Endothelial cell of umbilical vein (primary cell): ENCODE results near the gene MRGPRF. TPM values are rescaled to one million over a fixed set of nuclear protein-coding genes. Genes with fewer than 3 reads are reported as not detected.

Experiments used
- BruUV-seq: library from RNA; stranded (reverse); fragments of 400-500 nt; replicated peaks from 2 replicates; lab custom pipeline; 2021; lab: Mats Ljungman, UMichigan
- CTCF ChIA-PET: fragments of 300-600, 350-600 bp; sonication (Branson Sonifier 250); formaldehyde crosslinking; loops from one replicate; lab custom pipeline; 2021; ENCODE audit warnings: antibody characterized with exemption, inconsistent platforms; lab: Charles Lee
- POLR2A ChIA-PET: fragments of 300-600, 350-600 bp; sonication (Branson Sonifier 250); formaldehyde crosslinking; loops from one replicate; lab custom pipeline; 2021; ENCODE audit warnings: antibody characterized with exemption, inconsistent platforms; lab: Charles Lee
- DNase-seq: peaks from one replicate; pipeline ENCODE4 v3.0.0-alpha.2; 2011; ENCODE audit warnings: low read depth, low spot score
- FAIRE-seq: peaks from 2 replicates; lab custom pipeline; 2011; peaks lifted over from hg19 to GRCh38; lab: Jason Lieb, UNC
- H2AFZ ChIP-seq: 2 replicates; pipeline ENCODE4 v1.6.0; 2012; ENCODE audit warnings: low read depth, low read length, control low read depth, inconsistent platforms
- H3K27ac ChIP-seq: 2 replicates; pipeline ENCODE4 v1.5.1; 2011; ENCODE audit warnings: low read depth, mild to moderate bottlenecking, control low read depth, low read length, moderate library complexity; ENCODE audit not compliant: insufficient read depth
- H3K27me3 ChIP-seq, 2 experiments: 2 replicates each; pipeline versions ENCODE4 v1.6.0 to v1.6.1; 2011; ENCODE audit warnings: low read length in 2 of 2, mixed read lengths in 1 of 2; ENCODE audit not compliant: control insufficient read depth in 2 of 2, insufficient read depth in 2 of 2
- H3K36me3 ChIP-seq, 2 experiments: 2 replicates in 1 of 2; 3 replicates in 1 of 2; pipeline ENCODE4 v1.5.1; 2011; ENCODE audit warnings: low read length in 2 of 2, mild to moderate bottlenecking in 1 of 2, moderate library complexity in 1 of 2; ENCODE audit not compliant: control insufficient read depth in 2 of 2, insufficient read depth in 2 of 2; ENCODE audit errors: extremely low read depth in 1 of 2
- H3K4me1 ChIP-seq: 3 replicates; pipeline ENCODE4 v1.5.1; 2011; ENCODE audit warnings: mild to moderate bottlenecking, low read length; ENCODE audit not compliant: control insufficient read depth, insufficient read depth; ENCODE audit errors: extremely low read depth
- H3K4me2 ChIP-seq: 2 replicates; pipeline ENCODE4 v1.6.1; 2011; ENCODE audit warnings: low read length, control low read depth, mixed read lengths; ENCODE audit not compliant: insufficient read depth
- H3K4me3 ChIP-seq, 3 experiments: fragments of 200-600 bp in 1 of 3; sonication (generic), shearing (Covaris generic) in 1 of 3; replicated peaks in 1 of 3; 2 replicates each; pipeline ENCODE4 v1.5.1; 2011 to 2016; ENCODE audit warnings: control low read depth in 3 of 3, low read length in 3 of 3, mild to moderate bottlenecking in 2 of 3, inconsistent platforms in 1 of 3, low read depth in 1 of 3, moderate library complexity in 1 of 3; ENCODE audit not compliant: insufficient read depth in 1 of 3
- H3K79me2 ChIP-seq: 2 replicates; pipeline ENCODE4 v1.6.0; 2012; ENCODE audit warnings: low read length, inconsistent platforms; ENCODE audit not compliant: control insufficient read depth, insufficient read depth
- H3K9ac ChIP-seq: replicated peaks from 2 replicates; pipeline ENCODE3; 2011; ENCODE audit warnings: low read length, control low read depth; ENCODE audit not compliant: insufficient read depth; ENCODE audit errors: extremely low read depth
- H3K9me1 ChIP-seq: replicated peaks from 3 replicates; pipeline ENCODE4 v1.6.0; 2011; ENCODE audit warnings: mild to moderate bottlenecking, low read length; ENCODE audit not compliant: control insufficient read depth, insufficient read depth; ENCODE audit errors: extremely low read depth
- H3K9me3 ChIP-seq: replicated peaks from 2 replicates; pipeline ENCODE4 v1.5.1; 2012; ENCODE audit warnings: low read length, inconsistent platforms; ENCODE audit not compliant: control insufficient read depth, insufficient read depth
- H4K20me1 ChIP-seq: replicated peaks from 2 replicates; pipeline ENCODE3; 2011; ENCODE audit warnings: mild to moderate bottlenecking, low read length; ENCODE audit not compliant: control insufficient read depth, insufficient read depth; ENCODE audit errors: extremely low read depth
- FOS ChIP-seq: IDR thresholded peaks from 2 replicates; pipeline ENCODE4 v1.6.1; 2011; ENCODE audit warnings: mild to moderate bottlenecking, low read length, moderate library complexity, borderline replicate concordance; ENCODE audit not compliant: insufficient read depth
- GATA2 ChIP-seq: IDR thresholded peaks from 2 replicates; pipeline ENCODE4 v1.7.0; 2011; ENCODE audit warnings: low read depth, mild to moderate bottlenecking, moderate library complexity, mixed read lengths, low read length; ENCODE audit not compliant: insufficient read length, insufficient read depth
- JUN ChIP-seq: IDR thresholded peaks from 2 replicates; pipeline ENCODE4 v1.6.1; 2011; ENCODE audit warnings: borderline replicate concordance, low read depth; ENCODE audit not compliant: insufficient read length, insufficient read depth
- POLR2A ChIP-seq: IDR thresholded peaks from 2 replicates; pipeline ENCODE4 v1.6.1; 2012; ENCODE audit warnings: low read depth, mild to moderate bottlenecking, control low read depth, low read length
- POLR2AphosphoS5 ChIP-seq: IDR thresholded peaks from 2 replicates; pipeline ENCODE4 v1.6.1; 2012; ENCODE audit warnings: low read depth, mild to moderate bottlenecking, control low read depth, low read length, moderate library complexity; ENCODE audit not compliant: insufficient read depth
- dilution Hi-C: fragments of 300-500 bp; cut with MboI; formaldehyde crosslinking; loops from one replicate; pipeline ENCODE4 v1.15.0; 2019; ENCODE audit warnings: low sequenced_read_pairs; ENCODE audit not compliant: extremely low pct_ligation_motif_present
- intact Hi-C: fragments of 100-400 bp; cut with micrococcal nuclease; formaldehyde crosslinking; loops from one replicate; pipeline ENCODE4 v1.10.0; 2022
- polyA plus RNA-seq, 4 experiments: library from polyadenylated mRNA; depleted of rRNA in 3 of 4; stranded (reverse) in 3 of 4; unstranded in 1 of 4; fragments of >200 nt; gene quantifications; 2 replicates each; pipeline versions ENCODE4 v1.2.1 to v1.2.3, GENCODE V29; 2011 to 2012; ENCODE audit warnings: missing spikeins in 1 of 4
- total RNA-seq: library from RNA; stranded (reverse); gene quantifications from 2 replicates; pipeline ENCODE4 v1.2.3, GENCODE V29; 2021
- TF ChIP-seq, protein P1 (sequence below), 2 donors: IDR thresholded peaks; 1 replicate in 1 of 2; 2 replicates in 1 of 2; pipeline ENCODE4 v1.5.1; 2011; ENCODE audit warnings: low read length in 2 of 2, mild to moderate bottlenecking in 2 of 2, moderate library complexity in 2 of 2, control low read depth in 1 of 2, inconsistent platforms in 1 of 2, low read depth in 1 of 2; ENCODE audit not compliant: insufficient read depth in 1 of 2; ENCODE audit errors: extremely low read depth in 1 of 2
- TF ChIP-seq, protein P2 (sequence below): IDR thresholded peaks from 2 replicates; pipeline ENCODE4 v1.6.1; 2011; ENCODE audit not compliant: insufficient read depth, insufficient read length

Gene MRGPRF
- total and polyA plus RNA-seq, 2 donors (not counting 3 experiments of a cell fraction or from before 2014, with no cell fraction given) = not detected

DNA sequence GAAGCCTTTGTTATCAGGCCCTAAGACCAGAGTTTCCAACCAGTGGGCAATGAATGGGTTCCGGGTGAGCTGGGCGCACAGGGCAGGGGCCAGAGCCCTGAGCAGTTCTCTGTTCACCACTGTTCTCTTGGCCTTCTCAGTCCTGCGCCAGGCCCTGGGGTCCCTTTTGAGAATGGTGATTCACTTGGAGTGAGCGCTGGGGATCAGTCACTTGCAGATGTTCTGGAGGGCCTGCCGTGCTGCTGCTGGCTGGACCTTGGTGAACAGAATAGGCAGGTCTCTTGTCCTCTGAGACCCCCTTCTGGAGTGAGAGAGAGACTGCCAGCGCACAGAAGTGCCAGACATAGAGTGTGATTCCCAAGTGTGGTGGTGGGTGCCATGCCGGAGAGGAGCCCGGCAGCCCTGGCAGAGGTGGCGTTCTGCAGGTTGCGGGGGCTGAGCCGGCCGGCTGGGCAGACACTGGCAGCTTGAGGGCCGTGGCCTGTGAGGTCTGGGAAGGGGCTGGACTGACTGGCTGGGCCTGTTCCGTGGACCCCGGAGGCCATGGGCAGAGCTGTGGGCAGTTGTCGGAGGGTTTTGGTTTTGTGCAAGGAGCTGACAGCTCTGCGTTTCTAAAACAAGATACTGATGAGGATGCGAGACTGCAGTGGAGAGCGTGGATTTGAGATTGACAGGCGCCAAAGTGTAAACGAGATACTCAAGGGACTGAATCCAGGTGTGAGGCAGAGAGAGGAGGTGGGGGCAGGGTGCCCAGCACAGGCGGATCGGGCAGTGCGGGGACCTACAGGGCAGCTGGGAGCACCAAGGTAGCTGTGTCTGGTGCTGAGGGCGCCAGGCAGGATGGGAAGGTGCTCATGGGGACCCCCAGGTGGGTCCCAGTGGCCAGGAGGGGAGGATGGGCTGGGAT is 48.0 kb upstream of the MRGPRF start:
- no TSS peak for BruUV-seq
- peaks cover 0 to 9% of the 10 kb centered on the region in 2 experiments for H3K36me3 ChIP-seq
- no peaks in the 10 kb centered on the region for H3K9me3 ChIP-seq
- H3K9ac ChIP-seq = no peak overlapping the region
- no peaks in the 10 kb centered on the region for H3K79me2 ChIP-seq
- H3K27ac ChIP-seq = no peak overlapping the region
- no peak for FAIRE-seq
- no peak for DNase-seq
- no peak overlapping the region for H2AFZ ChIP-seq
- H3K4me2 ChIP-seq = no peak overlapping the region
- no peaks in the 10 kb centered on the region for H3K9me1 ChIP-seq
- TF ChIP-seq FOS (no peak), JUN (no peak), GATA2 (no peak), POLR2AphosphoS5 (no peak), POLR2A (no peak)
- TF ChIP-seq, protein P1, sequence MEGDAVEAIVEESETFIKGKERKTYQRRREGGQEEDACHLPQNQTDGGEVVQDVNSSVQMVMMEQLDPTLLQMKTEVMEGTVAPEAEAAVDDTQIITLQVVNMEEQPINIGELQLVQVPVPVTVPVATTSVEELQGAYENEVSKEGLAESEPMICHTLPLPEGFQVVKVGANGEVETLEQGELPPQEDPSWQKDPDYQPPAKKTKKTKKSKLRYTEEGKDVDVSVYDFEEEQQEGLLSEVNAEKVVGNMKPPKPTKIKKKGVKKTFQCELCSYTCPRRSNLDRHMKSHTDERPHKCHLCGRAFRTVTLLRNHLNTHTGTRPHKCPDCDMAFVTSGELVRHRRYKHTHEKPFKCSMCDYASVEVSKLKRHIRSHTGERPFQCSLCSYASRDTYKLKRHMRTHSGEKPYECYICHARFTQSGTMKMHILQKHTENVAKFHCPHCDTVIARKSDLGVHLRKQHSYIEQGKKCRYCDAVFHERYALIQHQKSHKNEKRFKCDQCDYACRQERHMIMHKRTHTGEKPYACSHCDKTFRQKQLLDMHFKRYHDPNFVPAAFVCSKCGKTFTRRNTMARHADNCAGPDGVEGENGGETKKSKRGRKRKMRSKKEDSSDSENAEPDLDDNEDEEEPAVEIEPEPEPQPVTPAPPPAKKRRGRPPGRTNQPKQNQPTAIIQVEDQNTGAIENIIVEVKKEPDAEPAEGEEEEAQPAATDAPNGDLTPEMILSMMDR (IDR thresholded peaks at IDR 0.05; ENCODE audit: extremely low read depth in 1 of 2, insufficient read depth in 1 of 2, low read depth in 1 of 2, low read length in 2 of 2) = no peak
- TF ChIP-seq, protein P2, sequence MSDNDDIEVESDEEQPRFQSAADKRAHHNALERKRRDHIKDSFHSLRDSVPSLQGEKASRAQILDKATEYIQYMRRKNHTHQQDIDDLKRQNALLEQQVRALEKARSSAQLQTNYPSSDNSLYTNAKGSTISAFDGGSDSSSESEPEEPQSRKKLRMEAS = no peak
- intact Hi-C loops = no loop called here
- H3K27me3 ChIP-seq = no peaks in the 10 kb centered on the region
- CTCF ChIA-PET = no interaction called here
- POLR2A ChIA-PET = no interaction called here
- no peaks in the 10 kb centered on the region for H4K20me1 ChIP-seq
- H3K4me3 ChIP-seq = no peak overlapping the region
- dilution Hi-C loops = no loop called here
- no peaks in the 10 kb centered on the region for H3K4me1 ChIP-seq
